Measurements from ENCODE around the gene TXNDC17.
"Not testable (repeated sequence)": the region's sequence is repeated elsewhere in the genome, so short reads cannot be mapped to it uniquely, and the experiment has no call there.

TXNDC17 gene

DNA sequence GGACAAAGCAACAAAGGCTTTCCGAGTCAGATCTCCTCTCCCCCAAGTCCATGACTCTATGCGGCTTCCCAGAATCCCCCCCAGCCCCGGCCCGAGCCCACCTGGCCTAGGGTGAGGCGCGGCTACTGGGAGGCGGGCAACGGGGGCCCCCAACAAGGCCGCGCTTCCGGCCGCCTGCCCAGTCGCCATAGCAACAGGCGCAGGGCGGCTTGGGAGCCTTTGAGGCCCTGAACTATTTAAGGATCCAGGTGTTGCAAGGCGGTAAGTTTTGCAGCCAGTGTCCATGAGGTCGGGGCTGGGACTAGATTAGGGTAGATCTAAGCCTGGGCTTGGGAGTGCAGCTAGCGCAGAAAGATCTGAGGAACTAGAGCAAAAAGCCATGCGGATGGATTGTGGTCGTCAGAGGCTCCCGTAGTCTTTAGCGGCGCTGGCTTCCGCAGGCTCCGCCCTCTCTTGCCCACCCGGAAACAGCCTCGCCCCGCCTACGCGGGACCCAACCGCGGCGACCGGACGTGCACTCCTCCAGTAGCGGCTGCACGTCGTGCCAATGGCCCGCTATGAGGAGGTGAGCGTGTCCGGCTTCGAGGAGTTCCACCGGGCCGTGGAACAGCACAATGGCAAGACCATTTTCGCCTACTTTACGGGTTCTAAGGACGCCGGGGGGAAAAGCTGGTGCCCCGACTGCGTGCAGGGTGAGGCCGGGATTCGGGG lies at the start of gene TXNDC17, which contains the start of gene KIAA0753:
Gene TXNDC17 (plus strand): TSS at position 525 of the 711 bp plus-strand sequence. CDS start 23 bp downstream, at position 548.
Gene KIAA0753 (minus strand): TSS at position 176 of the 711 bp plus-strand sequence. CDS start 5,608 bp downstream, outside the sequence.
- DNase-seq, result peak; percentile 97
- ATAC-seq, result peak; percentile 92

DNA sequence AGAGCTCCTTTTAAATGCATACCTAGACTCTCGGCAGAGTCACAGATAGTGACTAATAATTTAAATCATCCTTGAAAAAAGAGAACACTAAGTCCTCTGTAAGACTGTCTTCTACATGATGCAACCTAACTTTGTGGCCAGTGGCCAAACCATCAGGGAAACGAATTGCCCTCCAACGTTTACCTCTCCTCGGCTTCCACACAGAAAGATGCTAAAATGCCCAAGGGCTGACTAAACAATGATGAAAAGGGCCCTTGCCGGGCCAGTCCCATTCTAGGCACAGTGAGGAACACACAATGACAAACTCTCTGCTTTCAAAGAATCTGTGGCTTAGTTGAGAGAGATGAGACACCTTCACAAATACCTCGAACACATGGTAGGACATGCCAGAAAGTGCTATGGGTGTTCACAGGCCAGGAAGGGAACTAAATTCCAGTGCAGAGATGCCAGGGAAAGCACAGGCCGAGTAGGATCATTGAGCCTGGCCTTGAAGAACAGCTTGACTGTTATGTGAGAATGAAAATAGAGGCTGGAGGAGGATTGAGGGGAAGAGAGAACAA lies 49.2 kb upstream of the TXNDC17 start:
- DNase-seq (no peak), ATAC-seq (no peak)

DNA sequence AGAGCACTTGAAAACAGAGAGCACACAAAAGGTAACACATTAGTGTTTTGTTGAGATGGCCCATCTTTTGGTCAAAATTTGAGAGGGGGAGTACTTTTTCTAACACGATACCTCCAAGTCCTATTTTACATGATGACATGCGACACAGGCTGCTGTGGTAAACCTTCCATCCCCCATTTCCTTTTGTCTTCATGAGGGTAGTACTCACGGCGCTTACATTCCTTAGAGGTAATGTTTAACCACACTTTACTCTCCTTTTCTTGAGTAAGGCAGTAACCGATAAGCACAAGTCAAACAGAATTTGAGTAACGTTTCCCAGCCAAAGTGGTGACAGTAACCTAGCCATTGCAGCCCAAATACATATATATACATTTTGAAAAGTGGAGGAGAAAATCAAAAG lies 48.7 kb upstream of the TXNDC17 start:
- DNase-seq (no peak), ATAC-seq (no peak)

DNA sequence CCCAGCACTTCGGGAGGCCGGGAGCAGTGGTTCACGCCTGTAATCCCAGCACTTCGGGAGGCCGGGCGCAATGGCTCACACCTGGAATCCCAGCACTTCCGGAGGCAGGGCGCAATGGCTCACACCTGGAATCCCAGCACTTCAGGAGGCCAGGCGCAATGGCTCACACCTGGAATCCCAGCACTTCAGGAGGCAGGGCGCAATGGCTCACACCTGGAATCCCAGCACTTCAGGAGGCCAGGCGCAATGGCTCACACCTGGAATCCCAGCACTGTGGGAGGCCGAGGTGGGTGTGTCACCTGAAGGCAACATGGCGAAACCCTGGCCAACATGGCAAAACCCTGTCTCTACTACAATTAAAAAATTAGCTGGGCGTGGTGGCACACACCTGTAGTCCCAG lies 47.5 kb upstream of the TXNDC17 start:
- ATAC-seq, DNase-seq: not testable (repeated sequence)

DNA sequence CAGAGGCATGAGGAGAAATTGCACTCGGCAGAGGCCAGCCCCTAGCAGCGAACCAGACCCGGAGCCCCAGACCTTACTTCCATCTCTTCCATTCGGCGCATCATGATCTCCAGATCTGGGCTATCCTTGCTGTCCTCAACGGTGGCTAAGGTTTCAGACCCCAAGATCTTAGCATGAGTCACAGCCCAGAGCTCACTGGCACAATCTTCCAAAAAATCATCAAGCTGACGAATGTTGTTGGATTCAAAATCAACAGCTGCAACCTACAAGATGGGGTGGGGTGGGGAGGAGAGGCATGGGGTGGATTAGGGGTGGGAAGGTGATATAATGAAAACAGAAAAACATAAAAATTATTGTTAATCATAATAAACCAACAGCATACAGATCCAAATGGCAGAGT lies 44.8 kb upstream of the TXNDC17 start:
- DNase-seq (no peak), ATAC-seq (no peak)

DNA sequence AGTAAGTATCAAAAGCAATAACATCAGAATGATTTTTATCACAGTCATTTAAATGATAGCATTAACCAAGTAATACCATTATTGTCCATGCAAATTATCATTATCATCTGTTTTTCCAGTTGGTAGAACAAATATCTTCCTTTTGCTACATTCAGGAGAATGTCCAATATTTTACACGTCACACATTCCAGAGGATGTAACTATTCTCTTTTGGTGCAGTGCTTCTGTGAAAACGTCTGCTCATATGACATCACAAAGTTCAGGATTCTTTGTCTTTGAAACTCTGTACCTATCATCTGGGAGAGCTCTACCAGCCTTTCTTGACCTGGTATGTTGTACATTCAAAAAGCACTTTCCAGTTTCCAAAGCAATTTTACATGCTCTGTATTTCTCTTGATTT lies 44.3 kb upstream of the TXNDC17 start:
- ATAC-seq, result no peak
- DNase-seq, result no peak

DNA sequence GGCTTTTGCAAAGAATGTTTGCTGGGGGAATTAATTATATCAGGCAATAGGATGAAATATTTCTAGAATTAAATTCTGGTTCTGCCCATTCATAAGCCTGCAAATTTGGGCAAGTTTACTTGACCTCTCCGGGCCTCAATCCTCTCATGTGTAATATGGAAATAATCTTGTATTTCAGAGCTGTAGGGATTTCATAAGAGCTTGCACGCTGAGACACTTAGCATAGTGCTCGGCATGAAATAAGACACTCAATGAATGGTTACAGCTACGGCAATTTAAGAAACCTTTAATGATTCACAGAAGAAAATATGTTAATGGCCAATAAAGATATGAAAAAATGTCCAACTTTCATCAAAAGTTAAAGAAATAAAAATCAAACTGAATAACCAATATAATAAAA lies 43.9 kb upstream of the TXNDC17 start:
- ATAC-seq, result no peak
- DNase-seq, result no peak

DNA sequence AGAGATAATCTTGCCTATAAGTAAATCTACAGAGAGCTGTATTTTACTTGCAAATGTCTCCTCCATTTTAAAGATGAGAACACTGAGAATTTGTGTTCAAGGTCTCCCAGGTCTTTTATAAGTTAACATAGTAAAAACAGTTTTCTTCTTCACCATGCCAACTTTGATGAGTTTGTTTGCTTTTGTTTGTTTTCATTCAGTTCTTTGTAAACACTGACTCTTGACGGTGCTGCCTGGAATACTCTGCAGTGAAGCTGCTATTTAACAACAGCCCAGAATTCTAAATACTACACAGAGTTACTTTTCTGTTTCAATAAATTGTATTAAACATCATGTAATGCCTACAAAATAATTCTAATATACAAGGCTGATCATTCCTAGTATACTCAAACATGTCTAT lies 43.1 kb upstream of the TXNDC17 start:
- DNase-seq, result no peak
- no peak for ATAC-seq

DNA sequence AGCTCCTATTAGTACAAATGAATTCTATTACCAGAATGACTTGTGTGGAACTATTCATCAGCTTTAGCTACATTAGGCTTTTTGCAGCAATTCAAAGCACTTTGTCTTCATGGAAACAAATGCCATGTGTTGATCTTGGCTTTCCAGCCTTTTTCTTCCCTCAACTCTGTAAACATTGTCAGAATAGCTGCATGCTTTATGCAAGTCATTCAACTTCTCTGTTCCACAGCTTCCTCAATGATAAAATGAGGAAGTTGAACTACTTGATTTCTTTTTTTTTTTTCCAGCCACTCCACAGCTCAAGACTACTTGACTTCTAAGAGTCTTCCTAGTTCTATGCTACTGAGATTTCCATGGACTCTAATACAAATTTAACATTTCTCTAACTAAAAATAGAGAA lies 41.5 kb upstream of the TXNDC17 start:
- DNase-seq (no peak), ATAC-seq (no peak)

DNA sequence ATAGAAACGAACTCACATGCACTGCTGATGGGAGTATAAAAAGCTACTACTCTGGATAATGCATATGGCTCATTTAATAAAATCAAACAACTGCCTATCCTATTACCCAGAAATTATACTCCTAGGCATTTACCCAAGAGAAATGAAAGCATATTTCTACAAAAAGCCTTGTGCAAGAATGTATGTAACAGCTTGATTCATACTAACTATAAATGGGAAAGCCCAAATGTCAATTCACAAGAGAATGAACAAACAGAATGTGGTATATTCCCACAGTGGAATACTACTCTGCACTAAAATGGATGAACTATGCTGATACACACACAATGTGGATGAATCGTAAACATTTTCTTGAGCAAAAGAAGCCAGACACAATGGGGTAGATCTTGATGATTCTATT lies 38.7 kb upstream of the TXNDC17 start:
- ATAC-seq, result no peak
- no peak for DNase-seq

DNA sequence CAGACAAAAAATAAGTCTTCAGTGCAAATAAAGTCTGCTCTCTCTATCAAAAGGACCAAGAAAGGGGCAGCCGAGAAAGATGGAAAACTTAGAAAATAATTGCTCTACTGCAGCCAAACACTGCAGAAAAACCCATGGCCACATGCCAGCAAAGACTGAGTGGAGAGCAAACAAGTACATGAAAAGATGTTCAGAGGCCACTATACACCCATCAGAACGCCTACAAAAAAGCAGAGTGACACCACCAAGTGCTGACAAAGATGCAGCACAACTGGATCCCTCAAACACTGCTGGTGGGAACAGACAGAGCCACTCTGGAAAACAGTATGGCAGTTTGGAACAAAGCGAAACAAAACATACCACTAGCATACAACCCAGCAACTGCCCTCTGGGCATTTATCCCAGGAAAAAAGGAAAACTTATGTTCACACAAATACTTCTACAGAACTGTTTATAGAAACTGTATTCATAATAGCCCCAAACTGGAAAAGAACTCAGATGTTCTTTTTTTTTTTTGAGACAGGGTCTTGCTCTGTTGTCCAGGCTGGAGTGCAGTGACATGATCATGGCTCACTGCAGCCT lies 37.0 kb upstream of the TXNDC17 start:
- no peak for ATAC-seq
- no peak for DNase-seq

DNA sequence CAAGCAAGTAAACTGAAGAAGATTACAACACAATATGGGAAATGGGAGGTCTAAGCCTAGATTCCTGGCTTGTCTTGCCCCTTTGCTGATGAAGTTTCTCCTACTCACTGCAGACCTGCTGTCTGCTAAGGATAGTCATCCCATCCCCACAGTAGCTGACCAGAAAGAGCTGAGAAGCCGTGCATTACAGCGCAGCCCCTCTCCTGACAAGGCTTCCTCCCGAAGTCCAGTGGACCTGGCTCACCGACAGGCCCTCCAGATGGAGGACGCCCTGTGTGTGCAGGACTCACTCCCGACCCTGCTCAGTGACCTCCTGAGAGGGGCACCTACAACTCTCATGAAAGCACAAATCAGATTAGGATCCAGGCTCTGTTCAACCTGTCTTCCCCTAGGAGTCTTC lies 35.7 kb upstream of the TXNDC17 start:
- DNase-seq, result no peak
- no peak for ATAC-seq

DNA sequence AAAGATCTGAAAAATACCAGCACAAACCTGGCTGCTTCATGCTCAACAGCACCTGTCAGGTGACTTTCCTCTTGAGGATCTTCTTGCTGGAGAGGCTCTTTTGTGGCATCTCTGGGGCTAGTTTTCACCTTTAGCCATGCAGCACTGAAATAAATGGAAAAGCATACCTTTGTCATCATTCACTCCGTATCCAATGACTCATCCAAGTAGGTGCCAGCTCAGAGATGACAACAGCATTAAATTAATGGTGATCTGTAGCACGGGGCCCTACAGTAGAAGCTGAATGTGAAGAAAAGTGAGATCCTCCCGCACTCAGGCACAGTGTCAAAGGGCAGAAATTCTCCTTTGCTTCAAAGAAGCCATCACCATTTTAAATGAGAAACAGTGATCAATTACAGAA lies 32.5 kb upstream of the TXNDC17 start:
- DNase-seq (no peak), ATAC-seq (no peak)

DNA sequence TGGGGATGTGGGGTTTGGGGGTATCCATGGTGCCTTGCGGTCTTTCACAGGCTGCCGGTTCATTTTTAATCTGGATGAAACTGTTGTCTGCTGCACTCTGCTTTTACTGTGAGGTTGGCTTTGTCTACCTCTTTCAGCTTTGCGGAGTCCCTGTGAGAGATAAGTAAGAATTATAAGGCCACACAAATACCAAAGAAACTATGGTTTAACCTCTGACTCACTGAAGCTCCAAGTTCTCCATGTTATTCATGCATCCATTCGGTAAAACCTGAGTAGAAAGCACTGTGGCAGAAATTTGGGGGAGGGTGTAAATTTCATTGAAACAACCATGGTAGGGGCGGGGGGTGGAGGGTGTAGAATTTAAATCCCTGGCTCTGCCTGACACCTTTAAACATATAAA lies 30.8 kb upstream of the TXNDC17 start:
- ATAC-seq, result no peak
- no peak for DNase-seq

DNA sequence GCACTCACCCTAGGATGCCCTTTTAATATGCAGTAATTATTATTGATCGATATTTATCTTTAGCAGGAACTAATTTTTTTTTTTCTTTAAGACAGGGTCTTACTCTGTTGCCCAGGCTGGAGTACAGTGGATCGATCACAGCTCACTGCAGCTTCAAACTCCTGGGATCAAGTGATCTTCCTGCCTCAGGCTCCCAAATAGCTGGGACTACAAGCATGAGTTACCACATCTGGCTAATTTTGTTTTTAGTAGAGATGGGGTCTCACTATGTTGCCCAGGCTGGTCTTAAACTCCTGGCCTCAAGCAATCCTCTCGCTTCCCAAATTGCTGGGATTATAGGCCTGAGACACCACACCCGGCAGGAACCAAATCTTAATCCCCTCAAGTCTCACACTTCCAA lies 29.6 kb upstream of the TXNDC17 start:
- DNase-seq, result no peak
- no peak for ATAC-seq

DNA sequence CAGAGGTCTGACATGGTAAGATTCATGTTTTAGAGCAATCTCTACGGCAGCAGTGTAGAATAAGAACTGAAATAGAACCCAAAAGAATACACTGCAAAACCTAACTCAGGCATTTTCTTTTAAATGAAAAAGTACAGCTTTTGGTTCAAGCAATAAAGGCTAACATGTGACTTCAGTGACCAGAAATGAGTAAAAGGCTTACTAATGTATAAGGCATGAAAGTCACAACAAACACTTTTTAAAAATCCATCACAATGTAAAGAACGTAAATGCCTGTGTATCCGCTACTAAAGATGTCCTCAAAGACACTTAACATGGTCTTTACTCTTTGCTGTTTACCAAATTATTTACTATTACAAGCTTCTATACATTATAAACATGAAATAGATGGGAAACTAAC lies 16.9 kb upstream of the TXNDC17 start:
- ATAC-seq, result no peak

DNA sequence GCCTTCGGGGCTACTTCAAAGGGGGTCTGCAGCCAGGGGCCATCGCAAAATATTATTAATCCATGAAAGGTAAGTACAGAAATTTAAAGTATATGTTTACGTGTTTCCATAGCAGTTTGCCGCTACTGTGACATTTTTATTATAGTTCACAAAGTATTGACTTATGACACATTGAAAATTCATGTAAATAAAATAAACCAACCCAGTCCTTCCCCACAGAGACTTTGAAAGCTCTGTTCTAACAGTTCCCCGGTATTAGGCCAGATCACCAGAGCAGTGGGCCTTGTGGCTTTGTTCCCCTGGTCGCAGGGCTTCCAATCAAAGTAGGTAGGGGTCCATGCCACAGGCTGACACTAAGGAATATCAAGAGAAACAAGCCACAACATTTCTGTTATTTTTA lies 14.2 kb upstream of the TXNDC17 start:
- ATAC-seq (no peak), DNase-seq (no peak)

More for the DNA sequence above, 16.9 kb upstream of the TXNDC17 start:
- DNase-seq, result no peak

DNA sequence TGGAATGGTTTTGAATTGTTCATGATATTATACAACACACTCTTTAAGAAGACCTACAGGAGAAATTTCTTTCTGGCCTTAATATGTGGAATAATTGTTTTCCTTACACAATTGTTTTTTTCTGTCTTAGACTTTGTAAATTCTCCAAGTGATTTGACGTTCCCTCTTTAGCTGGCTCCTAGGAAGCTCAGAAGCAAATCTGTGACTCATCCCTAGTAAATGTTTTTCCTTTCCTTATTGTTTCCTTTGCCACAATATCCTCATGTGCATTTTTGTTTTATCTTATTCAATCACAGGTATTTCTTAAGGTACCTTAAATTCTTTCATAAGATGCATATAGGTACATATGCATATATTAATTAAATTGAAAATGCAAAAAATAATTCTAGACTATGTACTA lies 13.8 kb upstream of the TXNDC17 start:
- ATAC-seq, result no peak
- no peak for DNase-seq

DNA sequence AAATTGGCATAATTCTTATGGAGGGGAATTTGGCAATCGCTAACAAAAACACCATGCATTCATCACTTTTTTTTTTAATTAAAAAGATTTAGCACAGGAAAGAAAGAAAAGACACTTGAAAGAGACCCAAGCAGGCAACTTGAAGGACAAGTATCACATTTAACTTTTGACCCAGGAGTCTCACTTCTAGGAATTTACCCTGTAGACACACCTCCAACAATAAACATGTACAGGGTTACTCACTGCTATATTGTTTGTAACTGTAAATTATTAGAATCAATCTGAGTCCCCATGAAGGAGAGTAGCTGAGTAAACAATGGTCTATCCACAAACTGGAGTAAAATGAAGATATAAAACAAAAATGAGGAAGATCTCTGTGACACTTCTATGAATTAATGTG lies 10.5 kb upstream of the TXNDC17 start:
- ATAC-seq (no peak), DNase-seq (no peak)

DNA sequence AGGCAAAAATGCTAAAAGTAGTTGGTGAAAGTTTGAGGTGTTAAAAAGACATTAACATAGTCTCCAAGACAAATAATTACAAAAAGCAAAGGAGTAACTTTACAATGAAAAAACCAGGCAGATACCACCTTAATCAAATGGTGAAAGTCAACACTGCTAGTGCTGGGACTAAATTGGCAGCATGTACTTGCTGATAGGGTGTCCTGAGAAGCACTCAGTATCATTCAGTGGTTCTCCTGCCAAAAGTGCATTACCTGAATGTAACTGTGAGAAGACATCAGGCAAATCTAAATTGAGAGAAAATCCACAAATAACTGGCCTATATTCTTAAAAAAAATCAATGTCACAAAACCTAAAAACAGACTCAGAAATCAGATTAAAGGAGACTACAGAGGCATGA lies 8.3 kb upstream of the TXNDC17 start:
- ATAC-seq (no peak), DNase-seq (no peak)

DNA sequence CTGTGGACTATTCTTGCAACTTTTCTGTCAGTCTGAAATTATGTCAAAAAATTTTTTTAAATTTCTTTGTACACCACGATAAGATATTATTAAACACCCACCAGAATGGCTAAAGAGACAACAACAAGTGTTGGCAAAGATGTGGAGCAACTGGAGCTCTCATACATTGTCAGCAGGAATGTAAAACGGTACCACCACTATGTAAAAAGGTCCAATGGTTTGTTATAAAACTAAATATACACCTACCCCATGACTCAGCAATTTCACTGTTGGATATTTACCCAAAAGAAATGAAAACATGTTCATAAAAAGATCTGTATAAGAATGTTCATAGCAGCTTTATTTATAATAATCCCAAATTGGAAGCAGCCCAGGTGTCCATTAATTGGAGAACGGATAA lies 7.6 kb upstream of the TXNDC17 start:
- no peak for DNase-seq
- no peak for ATAC-seq

DNA sequence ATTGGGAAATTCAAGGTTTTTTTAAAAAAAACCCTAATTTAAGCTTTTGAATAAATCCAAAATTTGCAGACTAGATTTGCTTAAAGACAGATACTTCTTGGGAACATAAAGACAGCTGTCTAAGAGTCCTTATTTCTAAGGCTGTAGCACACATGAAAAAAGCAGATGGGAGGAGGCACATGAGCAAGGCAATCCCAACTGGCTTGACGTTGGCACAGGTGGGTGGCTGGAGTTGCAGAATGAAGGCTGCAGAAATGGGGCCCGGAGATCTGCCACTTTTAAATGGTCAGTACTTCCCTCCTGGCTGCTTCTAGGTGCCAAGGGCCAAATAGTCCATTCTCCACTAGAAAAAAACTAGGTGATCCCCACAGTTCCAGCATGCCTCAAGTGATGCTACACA lies 4.8 kb upstream of the TXNDC17 start:
- ATAC-seq, result no peak

DNA sequence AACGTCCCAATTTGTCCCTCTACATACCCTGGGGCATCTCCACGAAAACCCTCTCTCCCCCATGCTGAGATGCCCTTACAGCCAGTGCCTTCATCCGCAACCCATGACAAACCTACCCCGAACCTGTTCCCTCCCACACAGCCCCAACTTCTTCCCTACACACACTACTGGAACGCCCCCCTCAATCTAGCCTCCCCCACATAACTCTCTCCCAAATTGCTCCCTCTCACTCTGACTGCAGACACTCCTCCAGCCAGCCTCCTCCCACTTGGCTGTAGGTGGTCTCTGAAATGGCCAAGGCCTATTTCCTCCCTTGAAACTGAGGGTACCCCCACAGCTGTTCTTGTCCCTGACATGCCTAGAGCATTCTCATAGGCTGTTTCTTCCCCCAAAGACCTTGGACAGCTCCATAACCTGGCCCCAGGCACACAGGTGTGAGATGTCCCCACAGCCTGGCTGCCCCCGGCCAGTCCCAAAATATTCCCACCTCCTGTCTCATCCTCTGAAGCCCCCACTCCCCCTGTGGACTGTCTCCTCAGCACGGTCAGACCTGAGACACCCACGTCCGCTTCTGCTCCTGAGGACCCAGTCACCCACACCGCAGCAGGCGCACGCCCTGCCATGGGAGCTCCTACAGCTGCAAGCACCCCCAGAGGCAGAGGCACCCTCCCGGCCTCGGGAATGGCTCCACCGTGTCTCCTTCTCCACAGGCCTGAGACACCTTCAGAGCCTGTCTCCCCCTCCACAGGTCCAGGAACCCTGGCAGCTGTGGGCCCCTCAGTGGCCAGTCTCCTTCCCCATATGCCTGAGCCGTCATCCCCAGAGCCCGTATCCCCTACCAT lies 4.0 kb upstream of the TXNDC17 start:
- DNase-seq, result no peak
- no peak for ATAC-seq

More for the DNA sequence above, 4.8 kb upstream of the TXNDC17 start:
- DNase-seq, result no peak
